Panc1 (cell line): Measurements from ENCODE around the gene AFF2.

Experiments used
- CTCF ChIP-seq: fragments of 450-650 bp; IDR thresholded peaks from 2 replicates; pipeline ENCODE4 v1.5.1; 2017; ENCODE audit warnings: mild to moderate bottlenecking
- REST ChIP-seq, 2 experiments: IDR thresholded peaks; 2 replicates each; pipeline ENCODE4 v1.6.1; 2011 to 2012; ENCODE audit warnings: low read depth in 2 of 2, control low read depth in 1 of 2, low read length in 1 of 2, mild to moderate bottlenecking in 1 of 2, moderate library complexity in 1 of 2; ENCODE audit not compliant: insufficient read depth in 1 of 2
- SIN3A ChIP-seq: IDR thresholded peaks from 2 replicates; pipeline ENCODE4 v1.6.1; 2012; ENCODE audit warnings: low read depth, mild to moderate bottlenecking, low read length, moderate library complexity, borderline replicate concordance; ENCODE audit not compliant: insufficient read depth

- TF ChIP-seq CTCF = no peak
- no peak for TF ChIP-seq REST (IDR thresholded peaks at IDR 0.05; ENCODE audit: insufficient read depth in 1 of 2, low read depth in 2 of 2, low read length in 1 of 2)
- TF ChIP-seq SIN3A = no peak
Measured at GRCh38 chrX:148556498-148556897, 56.1 kb downstream of the AFF2 start.
